T-helper 1 cell (primary cell): ENCODE measurements around the gene THSD4.
"Not testable (repeated sequence)": the region's sequence is repeated elsewhere in the genome, so short reads cannot be mapped to it uniquely, and the experiment has no call there.

ENCODE experiments used
- DNase-seq, 5 donors: peaks; one replicate each; pipeline ENCODE4 v3.0.0-alpha.2; 2012 to 2020

Gene THSD4

GRCh38 chr15:71262599-71262998 is 147.3 kb downstream of the THSD4 start:
- DNase-seq = no peak

GRCh38 chr15:71265606-71266005 is 150.3 kb downstream of the THSD4 start:
- not testable (repeated sequence) for DNase-seq

- DNase-seq = no peak
These were observed 156.1 kb downstream of the THSD4 start for GRCh38 chr15:71271327-71271726.

- no peak for DNase-seq
These were observed 157.7 kb downstream of the THSD4 start for GRCh38 chr15:71272932-71273331.

GRCh38 chr15:71273731-71274447 is 158.6 kb downstream of the THSD4 start:
- DNase-seq = no peak

- no peak for DNase-seq
These were observed 159.2 kb downstream of the THSD4 start for GRCh38 chr15:71274448-71274798.

- DNase-seq = no peak
These were observed 159.8 kb downstream of the THSD4 start for GRCh38 chr15:71275098-71275497.

- DNase-seq = no peak
These were observed 160.5 kb downstream of the THSD4 start for GRCh38 chr15:71275566-71276335.

- no peak for DNase-seq
These were observed 161.0 kb downstream of the THSD4 start for GRCh38 chr15:71276336-71276665.

GRCh38 chr15:71278989-71279756 is 163.9 kb downstream of the THSD4 start:
- DNase-seq = no peak

- DNase-seq = no peak
These were observed 164.5 kb downstream of the THSD4 start for GRCh38 chr15:71279757-71280141.

- no peak for DNase-seq
These were observed 164.9 kb downstream of the THSD4 start for GRCh38 chr15:71280206-71280605.

GRCh38 chr15:71281256-71281655 is 166.0 kb downstream of the THSD4 start:
- DNase-seq = no peak

- no peak for DNase-seq
These were observed 166.8 kb downstream of the THSD4 start for GRCh38 chr15:71282076-71282475.

GRCh38 chr15:71288348-71288955 is 173.2 kb downstream of the THSD4 start:
- no peak for DNase-seq

GRCh38 chr15:71290002-71290401 is 174.7 kb downstream of the THSD4 start:
- DNase-seq = no peak

GRCh38 chr15:71290881-71291635 is 175.8 kb downstream of the THSD4 start:
- DNase-seq = no peak

GRCh38 chr15:71291723-71292122 is 176.5 kb downstream of the THSD4 start:
- DNase-seq = peak in 2 of 5 donors; percentile 1 to 41

GRCh38 chr15:71293723-71294122 is 178.5 kb downstream of the THSD4 start:
- no peak for DNase-seq

- DNase-seq = no peak
These were observed 179.1 kb downstream of the THSD4 start for GRCh38 chr15:71294251-71294910.

- DNase-seq = peak in 1 of 5 donors; percentile 3
These were observed 179.8 kb downstream of the THSD4 start for GRCh38 chr15:71294911-71295602.
